DMS153 (cell line): ENCODE data around the gene ME2.
"Not testable (repeated sequence)": the region's sequence is repeated elsewhere in the genome, so short reads cannot be mapped to it uniquely, and the experiment has no call there.

ENCODE experiments used
- DNase-seq: peaks from one replicate; lab custom pipeline; 2025; lab: John Stamatoyannopoulos, UW

Gene ME2

DNA sequence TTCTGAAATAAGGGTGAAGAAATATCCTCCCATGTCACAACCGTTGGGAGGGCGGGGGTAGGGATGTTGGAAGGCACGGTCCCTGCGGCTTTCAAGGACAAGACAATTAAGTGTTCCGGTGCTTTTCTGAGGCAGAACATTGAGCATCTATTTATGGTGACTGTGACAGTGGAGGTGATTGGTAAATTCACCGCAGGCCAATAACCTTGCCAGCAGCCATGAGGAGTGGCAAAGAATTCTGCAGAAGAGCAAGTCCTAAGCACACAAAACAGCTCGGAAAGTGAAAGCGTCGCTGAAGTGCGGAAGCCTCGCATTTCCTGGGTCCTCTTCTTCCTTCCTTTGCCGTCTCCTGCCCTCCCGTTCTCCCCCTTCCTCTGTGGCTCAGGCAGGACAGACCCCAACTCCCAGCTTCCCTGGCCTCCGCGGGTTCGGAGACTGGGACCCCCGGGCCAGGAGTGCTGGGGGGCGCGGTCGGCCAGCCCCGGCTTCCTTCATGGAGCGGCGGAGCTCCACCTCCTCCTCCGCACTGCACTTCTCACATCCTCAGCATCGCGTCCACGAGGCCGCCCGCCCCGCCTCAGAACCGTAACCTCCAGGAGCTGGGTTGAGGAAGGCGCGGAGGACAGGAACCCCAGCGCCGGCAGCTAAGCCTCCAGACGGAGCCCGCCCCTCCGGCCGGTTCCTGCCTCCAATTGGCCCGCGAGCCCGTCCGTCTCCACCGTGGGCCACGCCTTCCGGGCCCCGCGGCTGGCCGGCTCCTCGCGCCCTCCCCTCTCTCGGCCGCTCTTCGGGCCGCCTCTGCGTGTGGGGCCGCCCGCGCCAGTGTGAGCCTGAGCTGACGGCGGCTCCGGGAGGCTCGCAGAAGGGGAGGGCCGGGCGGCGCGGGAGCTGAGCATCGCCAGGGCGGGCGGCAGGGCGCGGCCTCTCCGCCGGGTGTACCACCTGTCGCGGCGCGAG is at the start of gene ME2:
ME2 (plus strand) TSS at position 774 of the 957 bp plus-strand sequence. CDS start 16,703 bp downstream, outside the sequence.
- DNase-seq, result peak; percentile 82

GRCh38 chr18:50829644-50830043 is 49.3 kb upstream of the ME2 start:
- no peak for DNase-seq

DNA sequence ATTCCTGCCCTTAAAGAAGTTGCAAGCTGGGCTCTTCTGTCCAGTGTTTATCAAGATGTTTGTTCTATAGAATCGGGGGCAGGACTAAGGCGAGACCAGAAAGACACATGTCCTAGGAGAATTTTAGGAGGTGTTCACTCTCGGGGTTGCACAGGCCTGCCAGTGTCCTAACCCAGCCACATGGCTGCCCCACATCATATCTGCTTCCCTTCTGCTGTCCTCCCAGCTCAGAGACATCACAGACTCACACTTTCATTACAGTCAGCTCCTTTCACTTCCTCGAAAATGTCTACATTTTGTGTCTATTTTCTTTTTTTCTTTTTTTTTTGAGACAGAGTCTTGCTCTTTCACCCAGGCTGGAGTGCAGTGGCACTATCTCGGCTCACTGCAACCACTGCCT is 48.4 kb upstream of the ME2 start:
- no peak for DNase-seq

DNA sequence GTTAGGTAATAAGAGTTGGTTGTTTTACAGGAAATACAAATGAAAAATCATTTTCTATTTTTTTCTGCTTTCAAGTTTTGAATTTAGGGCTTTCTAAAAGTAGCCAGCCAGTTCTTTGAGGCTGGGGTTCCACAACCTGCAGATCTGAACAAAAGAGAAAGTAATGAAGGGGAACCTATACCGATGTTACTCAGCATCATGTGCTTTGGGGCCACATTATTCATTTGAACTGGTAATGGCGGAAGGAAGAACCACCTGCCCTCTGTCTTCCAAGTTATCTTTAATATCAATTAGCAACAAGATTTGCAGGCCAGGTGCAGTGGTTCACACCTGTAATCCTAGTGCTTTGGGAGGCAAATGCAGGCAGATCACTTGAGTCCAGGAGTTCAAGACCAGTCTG is 46.2 kb upstream of the ME2 start:
- DNase-seq, result no peak

- DNase-seq, result not testable (repeated sequence)
Observed at GRCh38 chr18:50833496-50833895, 45.4 kb upstream of the ME2 start.

DNA sequence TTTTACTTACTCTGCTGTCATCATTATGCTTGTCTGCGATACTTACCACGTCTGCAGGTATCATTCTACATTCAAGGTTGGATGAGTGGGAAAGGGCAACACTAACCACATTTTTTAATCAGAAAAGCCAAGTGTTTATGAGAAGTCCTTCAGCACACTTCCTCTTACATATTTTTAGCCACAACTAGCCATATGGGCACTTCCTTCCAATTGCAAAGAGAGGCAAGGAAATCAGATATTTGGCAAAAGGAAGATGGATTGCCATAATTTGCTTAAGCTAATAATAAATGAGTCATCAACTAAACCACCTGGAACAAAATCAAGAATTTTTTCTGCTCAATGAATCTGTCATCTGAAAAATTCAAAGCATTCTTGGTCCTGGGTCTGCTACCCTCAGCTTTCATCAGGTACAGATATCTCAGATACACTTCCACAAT is 42.4 kb upstream of the ME2 start:
- DNase-seq, result peak; percentile 69

- no peak for DNase-seq
Observed at GRCh38 chr18:50839341-50839740, 39.6 kb upstream of the ME2 start.

GRCh38 chr18:50839996-50840395 is 38.9 kb upstream of the ME2 start:
- no peak for DNase-seq

- no peak for DNase-seq
Observed at GRCh38 chr18:50842846-50843245, 36.1 kb upstream of the ME2 start.

DNA sequence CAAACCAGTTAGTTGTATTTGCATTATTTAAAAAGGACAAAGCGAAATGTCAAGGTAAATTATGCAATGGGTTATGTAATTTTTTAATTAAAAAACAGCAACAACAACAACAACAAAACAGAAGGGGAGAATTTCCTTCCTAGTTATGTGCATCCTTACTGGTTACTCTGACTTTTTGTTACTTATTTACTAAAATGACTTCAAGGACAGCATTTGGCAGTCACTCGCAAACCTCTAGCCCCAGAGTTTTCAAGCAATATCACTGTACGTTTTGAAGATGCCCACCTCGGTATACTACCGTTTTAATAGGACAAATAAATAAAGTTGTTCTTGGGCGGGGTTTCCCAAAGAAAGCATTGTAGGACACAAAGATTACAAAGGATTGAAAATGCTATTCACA is 34.4 kb upstream of the ME2 start:
- no peak for DNase-seq

- DNase-seq, result no peak
Observed at GRCh38 chr18:50844960-50845359, 34.0 kb upstream of the ME2 start.

GRCh38 chr18:50847192-50847591 is 31.7 kb upstream of the ME2 start:
- DNase-seq, result no peak

GRCh38 chr18:50848061-50848551 is 30.8 kb upstream of the ME2 start:
- DNase-seq, result no peak

GRCh38 chr18:50848991-50849390 is 29.9 kb upstream of the ME2 start:
- no peak for DNase-seq

DNA sequence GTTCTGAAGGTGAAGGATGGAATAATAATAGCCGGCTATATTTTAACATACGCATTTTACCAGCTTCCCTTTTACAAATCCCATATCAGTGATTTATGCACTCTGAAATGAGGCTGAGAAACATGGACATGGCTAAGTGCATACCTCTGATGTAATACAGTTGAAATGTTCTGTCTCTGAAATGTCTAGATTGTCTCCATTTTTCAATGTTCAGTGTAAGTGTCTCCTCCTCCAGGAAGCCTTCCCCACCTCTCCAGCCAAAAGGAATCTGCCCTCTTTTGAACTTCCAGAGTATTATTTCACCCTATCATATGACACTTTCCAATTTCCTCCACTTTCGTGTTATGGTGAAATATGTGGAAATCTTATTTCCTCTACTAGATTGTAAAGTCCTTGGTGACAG is 29.5 kb upstream of the ME2 start:
- DNase-seq, result no peak

- DNase-seq, result no peak
Observed at GRCh38 chr18:50850307-50851065, 28.4 kb upstream of the ME2 start.

- no peak for DNase-seq
Observed at GRCh38 chr18:50853863-50854271, 25.1 kb upstream of the ME2 start.

GRCh38 chr18:50855976-50856757 is 22.8 kb upstream of the ME2 start:
- DNase-seq, result no peak

DNA sequence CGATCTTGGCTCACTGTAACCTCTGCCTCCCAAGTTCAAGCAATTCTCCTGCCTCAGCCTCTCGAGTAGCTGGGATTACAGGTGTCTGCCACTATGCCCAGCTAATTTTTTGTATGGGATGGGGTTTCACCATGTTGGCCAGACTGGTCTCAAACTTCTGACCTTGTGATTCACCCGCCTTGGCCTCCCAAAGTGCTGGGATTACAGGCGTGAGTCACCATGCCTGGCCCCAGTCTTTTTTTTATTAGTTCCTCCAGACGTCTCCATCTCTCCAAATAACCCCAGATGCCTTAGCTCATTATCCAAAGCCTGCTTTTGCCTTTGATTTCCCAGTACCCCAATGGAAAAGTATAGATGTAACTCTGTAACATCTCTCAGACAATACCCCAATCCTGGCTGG is 21.8 kb upstream of the ME2 start:
- DNase-seq, result not testable (repeated sequence)

DNA sequence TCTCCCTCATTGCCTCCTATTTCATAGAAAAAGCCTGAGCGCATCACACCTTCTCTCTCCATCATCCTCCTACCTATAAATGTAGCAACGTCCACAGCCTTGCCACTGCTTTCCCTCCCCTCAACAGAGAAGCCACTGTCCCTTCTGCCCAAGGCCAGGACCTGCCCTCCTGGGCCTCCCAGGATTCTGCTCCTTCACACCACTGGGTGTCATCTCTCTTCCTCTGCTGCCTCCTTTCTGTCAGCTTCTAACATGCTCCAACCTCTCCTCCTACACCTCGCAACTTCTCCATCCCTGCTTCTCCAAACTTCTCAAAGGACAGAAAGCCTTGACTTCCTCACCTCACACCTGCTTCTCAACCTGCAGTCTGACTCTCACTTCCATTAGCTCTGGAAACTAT is 21.2 kb upstream of the ME2 start:
- DNase-seq, result no peak

DNA sequence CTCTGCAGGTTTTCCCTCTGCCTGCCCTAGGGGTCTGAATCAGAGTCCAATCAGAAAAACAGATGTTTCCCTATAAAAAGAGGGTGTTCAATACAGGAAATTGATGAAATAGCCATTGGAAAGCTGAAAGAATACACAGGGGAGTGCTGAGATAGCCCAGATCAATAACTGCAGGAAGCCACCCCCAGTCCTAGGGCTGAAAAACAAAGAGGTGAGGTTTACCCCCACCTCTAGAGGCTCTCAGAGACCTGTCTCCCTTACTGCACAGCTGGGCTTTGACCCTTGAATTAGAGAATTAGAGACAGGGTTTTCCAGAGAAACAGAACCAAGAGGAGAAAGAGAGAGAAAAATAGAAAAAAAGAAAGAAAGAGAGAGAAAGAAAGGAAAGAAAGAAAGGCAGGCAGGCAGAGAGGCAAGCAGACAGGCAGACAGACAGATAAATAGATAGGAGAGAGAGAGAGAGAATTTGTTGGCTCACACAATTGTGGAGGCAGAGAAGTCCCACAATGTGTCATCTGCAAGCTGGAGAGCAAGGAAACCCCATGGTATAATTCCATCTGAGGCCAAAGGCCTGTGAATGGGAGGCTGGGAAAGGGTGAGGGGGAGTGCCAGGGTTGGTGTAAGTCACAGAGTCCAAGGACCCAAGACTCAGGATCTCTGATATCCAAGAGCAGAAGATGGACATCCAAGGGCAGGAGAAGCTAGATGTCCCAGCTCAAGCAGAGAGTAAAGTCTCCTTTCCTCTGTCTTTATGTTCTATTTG is 18.9 kb upstream of the ME2 start:
- DNase-seq, result no peak
